HG02798 (cell line): ENCODE results near the gene CRIP2.

Source experiments
- ATAC-seq: cut with Tn5 transposase; IDR thresholded peaks from one replicate; pipeline ENCODE4 v1.9.1; 2021; ENCODE audit warnings: mild to moderate bottlenecking; ENCODE audit not compliant: unreplicated experiment, poor library complexity

The CRIP2 gene, protein sequence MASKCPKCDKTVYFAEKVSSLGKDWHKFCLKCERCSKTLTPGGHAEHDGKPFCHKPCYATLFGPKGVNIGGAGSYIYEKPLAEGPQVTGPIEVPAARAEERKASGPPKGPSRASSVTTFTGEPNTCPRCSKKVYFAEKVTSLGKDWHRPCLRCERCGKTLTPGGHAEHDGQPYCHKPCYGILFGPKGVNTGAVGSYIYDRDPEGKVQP

DNA sequence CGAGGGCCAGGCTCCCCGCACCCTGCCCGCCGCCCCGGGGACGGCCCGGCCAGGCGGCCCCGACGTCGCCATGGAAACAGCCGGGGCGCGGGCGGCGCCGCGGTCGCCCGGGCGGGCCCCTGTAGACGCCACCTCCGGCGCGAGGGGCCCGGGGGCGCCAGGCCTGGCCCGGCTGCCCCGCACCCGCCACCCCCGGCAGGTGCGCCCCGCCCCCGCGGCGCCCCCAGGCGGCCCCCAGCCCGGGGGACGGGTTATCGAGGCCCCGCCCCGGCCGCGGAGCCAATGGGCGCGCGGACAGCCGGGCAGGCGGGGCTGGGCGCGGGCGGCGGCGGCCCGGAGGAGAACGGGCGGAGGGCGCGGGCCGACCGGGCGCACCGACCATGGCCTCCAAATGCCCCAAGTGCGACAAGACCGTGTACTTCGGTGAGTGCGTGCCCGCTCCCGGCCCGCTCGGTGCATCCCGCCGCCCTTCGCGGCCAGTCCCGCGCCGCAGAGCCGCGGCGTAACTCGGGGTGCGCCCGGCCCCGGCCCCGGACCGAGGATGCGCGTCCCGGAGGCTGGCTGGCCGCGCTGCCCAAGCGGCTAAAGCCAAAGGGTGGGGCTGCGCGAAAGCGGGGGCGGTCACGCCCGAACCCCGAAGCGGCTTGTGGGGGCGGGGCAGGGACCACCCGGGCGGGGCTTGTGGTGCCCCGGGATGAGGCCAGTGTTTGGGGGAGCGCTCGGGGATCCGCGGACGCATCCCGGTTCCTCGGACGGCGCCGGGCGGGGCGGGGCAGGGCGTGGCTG, at the start of gene CRIP2:
Gene CRIP2, plus strand, starts transcription at position 339 of the 786 bp plus-strand sequence. Its CDS starts 42 bp downstream, at position 381.
- peak; percentile 40 for ATAC-seq

DNA sequence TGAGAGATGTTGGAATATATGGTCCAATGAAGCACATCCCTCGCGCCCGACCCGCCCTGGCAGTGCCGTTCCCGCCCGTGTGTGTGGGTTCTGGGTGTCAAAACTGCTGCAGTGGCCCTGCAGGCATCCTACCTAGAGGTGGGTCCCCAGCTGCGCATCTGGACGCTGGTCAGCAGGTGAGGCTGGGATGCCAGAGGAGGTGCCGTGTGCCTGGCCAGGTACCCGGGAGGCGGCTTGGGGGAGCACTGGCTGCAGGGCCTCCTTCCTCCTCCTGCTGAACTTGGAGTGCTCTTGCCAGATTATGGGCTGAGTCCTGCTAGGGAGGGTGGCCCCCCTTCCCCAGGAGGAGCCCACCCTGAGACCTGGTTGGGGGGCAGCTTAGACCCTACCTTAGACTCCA, 49.8 kb upstream of the CRIP2 start:
- ATAC-seq = no peak

DNA sequence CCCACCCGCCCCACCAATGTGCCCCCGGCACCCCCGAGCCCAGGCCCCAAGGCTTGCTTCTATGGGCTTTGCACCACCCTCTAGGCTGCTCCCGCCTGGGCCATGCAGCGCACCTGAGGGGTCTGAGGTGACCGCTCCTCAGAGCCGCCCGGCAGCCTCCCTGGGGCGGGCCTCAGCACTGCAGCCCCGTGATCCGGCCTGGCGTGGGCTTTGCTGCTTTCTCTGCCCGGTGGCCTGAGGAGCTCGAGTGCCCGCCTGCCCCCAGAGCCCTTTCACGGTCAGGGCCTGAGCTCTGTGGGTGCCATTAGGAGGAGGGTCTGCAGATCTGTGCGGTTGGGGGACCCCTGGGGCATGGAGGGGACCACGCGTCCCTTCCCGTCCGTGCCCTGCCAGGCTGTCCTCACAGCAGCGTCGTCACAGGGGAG, 48.8 kb upstream of the CRIP2 start:
- no peak for ATAC-seq

DNA sequence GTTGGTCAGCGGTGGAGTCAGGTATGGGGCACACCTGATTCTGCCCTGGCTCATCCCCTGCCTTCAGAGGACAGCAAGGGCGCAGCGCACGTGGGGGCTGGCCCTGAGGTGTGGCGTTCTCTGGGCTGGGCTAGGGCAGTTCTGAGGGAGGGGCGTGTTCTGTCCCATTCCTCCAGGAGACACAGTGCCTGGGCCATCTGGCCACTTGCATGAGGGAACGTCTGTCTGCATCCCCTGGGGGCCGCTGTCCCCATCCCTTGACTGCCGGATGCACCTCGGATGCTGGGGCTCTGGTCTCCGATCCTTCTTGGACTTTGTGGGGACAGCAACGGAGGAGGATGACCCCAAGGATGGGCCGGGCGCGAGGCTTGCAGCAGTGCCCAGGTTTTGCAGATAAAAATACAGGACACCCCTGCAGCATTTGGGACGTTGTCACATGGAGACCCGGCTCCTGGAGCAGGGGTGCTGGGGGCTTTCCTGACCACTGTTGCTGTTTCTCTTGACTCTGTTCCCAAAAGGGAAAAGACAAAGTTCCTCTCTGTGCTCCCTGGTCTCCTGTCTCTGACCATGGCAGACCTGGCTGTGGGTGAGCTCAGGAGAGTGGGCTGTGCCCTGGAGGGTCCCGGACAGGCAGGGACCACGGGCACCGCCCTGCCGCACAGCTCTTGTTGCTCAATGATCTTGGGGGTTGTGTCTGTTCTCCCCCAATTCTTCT, 48.0 kb upstream of the CRIP2 start:
- ATAC-seq = no peak

DNA sequence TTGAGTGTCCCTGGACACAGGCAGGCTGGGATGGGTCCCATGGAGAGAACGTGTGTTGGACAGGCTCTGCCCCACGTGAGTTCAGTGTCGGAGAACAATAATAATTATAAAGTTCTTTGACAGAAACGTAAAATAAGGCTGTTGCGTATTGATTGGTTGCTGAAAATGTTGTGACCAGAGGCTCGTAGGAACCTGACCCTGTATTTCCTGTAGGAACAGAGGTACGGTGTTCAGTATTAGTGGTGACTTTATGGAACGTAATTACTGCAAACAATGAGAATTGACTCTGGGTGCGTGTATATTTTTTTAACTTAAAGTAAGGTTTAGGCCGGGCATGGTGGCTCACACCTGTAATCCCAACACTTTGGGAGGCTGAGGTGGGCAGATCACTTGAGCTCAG, 47.2 kb upstream of the CRIP2 start:
- no peak for ATAC-seq

DNA sequence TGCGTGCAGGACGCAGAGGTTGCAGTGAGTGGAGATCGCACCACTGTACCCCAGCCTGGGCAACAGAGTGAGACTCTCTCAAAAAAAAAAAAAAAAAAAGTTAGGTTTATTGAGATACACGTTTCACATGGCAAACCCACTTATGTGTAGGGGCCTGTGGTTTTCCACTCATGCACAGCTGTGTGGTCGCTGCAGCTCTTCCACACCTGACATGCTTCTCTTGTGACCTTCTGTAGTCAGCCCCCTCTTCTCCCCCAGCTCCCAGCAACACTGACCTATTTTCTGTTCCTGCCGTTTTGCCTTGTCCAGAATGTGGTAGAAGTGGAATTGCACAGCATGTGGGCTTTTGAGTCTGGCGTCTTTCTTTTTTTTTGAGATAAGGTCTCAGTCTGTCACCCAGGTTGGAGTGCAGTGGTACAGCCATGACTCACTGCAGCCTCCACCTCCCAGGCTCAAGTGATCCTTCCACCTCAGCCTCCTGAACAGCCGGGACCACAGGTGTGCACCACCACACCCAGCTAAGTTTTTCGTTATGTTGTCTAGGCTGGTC, 46.6 kb upstream of the CRIP2 start:
- no peak for ATAC-seq

DNA sequence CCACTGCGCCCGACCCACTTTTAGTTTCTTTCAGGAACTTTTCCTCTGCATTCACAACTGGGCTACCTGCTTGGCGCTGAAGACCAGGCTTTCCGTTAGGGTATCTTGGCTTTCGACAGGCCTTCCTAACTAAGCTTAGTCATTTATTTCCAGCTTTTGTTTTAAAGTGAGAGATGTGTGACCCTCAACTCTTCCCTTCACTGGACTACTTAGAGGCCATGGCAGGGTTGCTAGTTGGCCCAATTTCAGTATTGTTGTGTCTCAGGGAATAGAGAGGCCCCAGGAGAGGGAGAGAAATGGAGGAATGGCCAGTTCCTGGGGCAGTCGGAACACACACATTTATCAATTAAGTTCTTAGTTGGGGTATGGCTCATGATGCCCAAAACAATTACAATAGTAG, 44.6 kb upstream of the CRIP2 start:
- no peak for ATAC-seq

DNA sequence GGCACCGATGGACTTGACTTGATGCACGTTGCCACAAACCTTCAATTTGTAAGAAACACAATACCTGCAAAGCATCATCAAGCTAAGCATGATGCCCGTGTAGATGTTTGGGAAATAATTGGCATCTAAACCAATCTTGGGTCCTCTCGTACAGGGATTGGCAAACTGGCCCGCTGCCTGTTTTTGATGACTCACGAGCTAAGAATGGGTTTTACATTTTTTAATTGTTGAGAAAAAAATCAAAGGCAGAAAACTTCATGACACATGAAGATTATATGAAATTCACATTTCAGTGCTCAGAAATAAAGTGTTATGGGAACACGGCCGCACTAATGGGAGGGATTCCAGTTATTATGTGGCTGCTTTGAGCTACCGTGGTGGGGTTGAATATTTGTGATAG, 44.1 kb upstream of the CRIP2 start:
- no peak for ATAC-seq

DNA sequence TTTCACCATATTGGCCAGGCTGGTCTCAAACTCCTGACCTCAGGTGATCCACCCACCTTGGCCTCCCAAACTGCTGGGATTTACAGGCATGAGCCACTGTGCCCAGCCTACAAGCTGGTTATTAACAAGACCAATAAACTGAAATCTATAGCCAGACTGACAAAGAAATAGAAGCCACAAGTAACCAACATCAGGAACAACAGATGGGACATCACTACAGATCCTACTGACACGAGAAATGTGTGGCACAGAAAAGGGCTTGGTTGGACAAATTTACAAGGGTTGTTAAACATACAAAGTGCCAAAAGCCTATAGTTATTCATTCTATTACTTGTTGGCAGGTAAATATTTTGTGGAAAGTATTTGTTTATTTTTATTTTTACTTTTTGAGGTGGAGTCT, 43.4 kb upstream of the CRIP2 start:
- ATAC-seq = no peak

DNA sequence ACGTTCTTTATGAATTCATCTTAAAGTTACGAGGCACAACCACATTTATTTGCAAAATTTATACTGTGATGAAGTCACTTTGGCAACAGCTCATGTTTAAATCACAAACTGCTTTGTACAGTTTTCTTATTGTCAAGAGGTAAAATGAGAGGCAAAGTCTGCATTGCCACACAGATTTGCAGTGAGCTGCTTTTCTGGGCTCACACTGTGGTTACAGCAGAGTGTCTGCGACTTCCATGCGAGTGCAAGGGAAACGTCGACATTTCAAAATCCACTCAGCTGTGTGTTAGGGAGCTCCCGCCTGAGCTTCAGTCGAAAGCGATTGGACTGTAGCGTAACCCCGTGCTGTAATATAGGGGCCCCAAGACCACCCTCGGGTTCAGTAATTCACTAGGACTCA, 42.0 kb upstream of the CRIP2 start:
- ATAC-seq = no peak

DNA sequence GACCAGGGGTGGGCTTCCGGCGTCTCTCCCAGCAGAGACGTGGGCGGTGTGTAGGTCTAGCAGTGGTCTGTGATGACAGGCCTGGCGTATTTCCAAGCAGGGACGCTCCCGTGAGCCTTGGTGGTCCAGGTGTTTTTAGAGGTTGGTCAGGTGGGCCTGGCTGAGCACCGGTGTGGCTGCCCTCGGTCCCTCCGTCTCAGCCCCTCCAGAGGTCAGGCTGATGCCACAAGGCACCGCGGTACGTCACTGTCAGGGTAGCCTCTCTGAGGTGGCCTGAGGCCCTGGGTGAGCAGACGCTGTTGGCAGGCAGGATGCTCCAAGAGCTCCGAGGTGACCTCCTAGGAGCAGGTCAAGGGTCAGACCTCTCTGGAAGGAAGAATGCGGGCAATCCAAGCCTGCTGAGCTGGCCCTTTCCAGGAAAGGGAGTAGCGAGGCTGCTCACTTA, 41.4 kb upstream of the CRIP2 start:
- ATAC-seq = no peak

DNA sequence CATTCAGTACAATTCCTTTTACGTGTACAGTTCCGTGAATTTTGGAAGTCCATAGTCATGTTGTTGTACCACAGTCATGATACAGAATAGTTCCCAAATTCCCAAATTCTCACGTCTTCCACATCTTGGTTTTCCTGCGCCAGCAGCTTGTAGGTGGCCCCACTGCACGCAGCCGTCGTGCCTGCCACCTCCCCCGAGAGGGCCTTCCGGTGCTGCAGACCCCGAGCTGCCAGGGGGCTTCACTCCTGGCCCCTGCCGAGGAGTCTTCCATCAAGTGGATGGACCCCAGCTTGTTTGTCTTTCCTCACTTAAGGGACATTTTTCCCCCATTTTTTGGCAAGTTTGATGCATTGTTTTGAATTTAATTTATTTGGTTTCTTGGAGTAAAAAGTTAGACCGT, 38.2 kb upstream of the CRIP2 start:
- ATAC-seq = no peak

DNA sequence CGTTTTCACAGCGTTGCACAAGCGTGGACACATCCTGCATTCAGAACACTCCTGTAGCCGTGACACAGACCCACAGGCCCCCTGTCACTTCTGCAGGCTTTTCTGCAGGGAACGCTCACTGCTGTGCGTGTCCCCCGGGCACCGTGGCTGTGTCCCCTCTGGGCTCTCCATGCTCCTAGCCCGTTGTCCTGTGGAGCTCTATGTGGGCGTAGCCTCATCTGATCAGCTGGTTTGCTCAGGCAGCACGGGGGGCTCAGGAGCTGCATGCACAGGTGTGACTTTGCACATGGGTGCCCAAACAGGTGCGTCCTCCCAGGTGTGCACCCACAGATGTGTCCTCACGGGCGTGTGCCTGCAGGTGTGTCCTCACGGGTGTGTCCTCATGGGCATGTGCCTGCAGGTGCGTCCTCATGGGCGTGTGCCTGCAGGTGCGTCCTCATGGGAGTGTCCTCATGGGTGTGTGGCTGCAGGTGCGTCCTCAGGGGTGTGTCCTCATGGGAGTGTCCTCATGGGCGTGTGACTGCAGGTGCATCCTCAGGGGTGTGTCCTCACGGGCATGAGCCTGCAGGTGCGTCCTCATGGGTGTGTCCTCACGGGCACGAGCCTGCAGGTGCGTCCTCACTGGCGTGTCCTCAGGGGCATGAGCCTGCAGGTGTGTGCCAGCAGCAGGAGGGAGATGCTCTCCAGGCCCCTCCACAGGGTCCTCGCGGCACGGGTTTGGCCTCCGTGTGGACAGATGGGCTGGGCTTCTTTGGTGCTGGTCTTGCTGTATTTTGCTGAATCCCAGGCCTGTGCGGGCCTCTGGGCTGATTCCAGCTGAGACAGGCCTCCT, 37.5 kb upstream of the CRIP2 start:
- ATAC-seq = no peak

DNA sequence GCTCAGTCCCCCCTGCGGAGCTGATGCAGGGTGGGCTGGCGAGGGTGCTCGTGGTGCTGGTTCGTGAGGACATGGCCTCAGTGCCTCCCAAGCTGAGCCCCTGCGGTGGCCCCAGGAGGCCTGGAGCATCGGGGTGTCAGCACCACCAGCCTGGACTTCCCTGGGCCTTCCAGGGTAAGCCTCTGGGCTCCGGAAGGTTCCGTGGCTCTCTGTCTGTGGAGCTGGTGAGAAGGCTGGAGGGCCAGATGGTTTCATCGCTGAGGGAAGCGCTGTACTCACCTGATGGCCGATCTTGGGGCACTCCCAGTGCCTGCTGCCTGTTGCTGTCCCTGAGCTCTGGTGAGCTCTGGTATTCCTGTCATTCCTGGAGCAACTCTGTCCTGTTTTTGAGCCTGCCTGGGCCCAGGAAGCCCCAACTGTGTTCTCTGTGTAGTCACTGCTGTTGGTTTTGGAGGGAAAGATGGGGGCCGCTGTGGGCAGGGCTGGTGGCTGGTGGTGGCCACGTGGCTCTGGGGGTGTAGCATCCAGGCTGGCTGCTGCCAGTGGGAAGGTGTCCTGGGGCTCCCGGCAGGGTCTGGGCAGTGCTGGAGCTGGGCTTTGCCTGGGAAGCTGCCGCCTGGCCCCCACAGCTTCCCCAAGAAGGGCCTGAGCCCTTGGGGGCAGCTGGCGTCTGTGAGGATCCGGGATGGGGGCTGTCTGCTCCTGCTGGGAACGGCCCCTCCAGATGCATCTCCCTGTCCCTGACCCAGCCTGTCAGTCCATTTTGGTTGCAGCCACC, 36.7 kb upstream of the CRIP2 start:
- ATAC-seq = no peak

DNA sequence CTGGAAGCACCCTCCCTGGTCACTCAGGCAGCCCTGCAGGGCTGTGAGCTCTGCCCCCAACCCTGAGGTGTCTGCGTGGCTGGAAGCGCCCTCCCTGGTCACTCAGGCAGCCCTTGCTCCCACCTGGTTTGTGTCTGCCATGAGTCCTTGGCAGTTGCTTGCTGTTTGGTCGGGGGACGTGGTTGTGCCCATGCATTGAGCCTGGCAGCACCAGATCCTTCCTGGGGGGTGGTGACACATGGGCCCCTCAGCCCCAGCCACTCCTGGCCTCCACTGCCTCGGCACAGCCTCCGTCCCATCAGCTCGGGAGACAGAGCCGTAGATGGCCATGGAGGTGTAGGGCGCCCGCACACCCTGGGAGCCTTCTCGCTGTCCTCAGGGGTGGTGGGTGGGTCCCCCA, 35.4 kb upstream of the CRIP2 start:
- ATAC-seq = no peak

DNA sequence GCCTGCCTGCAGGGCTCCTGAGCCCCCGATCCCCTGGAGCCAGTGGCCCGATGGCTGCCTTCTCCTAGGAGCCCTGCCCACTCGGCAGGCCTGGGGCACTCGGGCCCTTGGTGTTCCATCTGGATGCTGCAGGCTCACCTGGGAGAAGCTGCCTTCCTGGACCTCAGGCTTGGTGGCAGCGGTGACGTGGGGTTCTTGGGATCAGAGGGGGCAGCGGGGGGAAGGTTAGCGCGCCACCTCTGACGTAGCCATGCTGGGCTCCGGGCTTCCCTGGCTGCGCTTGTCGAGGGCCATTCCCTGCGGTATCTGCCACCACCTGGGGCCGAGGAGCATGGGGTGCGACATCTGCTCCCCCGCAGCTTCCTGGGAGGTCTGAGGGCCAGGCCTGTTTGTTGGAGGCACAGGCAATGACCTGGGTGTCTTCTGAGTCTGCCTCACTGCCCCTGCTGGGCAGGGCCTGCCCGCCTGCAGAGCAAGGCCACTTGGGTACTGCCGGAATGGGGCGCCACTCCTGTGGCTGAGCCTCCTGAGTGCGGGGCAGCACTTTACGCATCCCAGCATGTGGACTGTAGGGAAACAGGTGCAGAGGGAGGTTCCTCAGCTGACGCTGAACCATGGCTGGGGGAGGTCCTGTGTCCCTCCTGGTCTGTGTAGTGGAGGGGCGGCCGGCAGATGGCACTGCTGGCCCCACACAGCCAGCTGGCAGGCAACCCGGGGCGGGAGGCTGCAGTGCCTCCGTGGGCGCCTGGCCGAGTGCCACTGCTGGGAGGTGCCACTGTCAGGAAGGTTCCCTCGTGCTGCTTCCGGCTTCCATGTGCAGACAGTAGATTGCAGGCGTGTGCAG, 34.7 kb upstream of the CRIP2 start:
- ATAC-seq = no peak

DNA sequence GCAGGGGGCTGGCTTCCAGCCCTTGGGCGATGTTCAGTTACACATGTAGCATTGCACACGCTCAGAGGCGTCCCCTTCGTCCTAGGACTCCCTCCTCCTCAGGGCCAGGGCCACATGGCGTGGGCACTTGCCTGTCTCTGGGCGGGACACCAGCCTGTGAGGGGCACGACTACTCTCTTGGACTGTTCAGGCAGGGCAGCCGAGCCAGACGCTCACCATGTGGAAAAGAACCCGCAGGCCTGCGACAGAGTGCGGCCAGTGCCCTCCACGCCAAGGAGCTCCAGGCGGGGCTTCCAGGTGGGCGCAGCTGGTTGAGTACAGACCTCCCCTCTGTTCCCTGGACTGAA, 34.1 kb upstream of the CRIP2 start:
- ATAC-seq = no peak

DNA sequence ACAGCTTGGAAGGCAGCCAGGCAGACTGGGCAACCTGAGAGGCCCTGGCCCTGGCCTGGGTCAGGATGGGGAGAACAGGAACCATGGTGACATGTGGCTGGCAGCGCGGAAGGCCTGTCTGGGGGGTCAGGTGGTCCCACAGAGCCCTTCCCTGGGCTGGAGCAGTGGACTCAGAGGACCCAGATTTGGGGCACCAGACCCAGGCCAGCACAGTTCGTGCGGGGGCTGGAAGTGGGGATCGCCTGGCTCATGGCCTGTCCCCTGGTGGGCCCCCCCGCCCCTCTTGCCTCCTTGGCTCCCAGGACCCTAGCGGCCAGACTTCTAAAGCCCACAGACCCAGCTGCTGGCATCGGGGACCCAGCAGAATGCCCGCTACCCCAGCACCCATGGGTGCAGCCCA, 33.6 kb upstream of the CRIP2 start:
- no peak for ATAC-seq

DNA sequence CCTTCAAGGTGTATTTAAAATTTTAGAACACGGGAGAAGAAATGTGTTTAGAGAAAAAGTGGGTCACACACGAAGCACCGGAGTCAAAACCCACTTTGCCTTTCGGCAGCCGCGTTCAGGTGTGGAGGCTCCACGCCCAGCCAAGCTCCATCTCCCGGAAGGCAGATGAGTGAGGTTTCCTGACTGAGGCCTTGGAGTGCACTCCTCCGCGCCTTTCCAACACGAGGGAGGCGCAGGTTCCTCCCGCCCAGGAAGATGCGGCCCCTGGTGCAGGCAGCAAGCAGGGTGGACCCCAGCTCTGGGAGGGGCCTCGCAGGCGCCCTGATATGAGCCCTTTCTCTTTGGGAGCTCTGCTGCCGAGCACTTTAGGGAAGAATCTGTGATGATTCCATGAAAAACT, 32.5 kb upstream of the CRIP2 start:
- no peak for ATAC-seq
